Activated CD4-positive, alpha-beta T cell treated with anti-CD3 and anti-CD28 coated beads, Interleukin-2, amount 50 U/mL, for 1 hour (primary cell): ENCODE results near the gene ATP6V1B1.

Experiments used
- DNase-seq: peaks from one replicate; pipeline ENCODE4 v3.0.0-alpha.2; 2020

Gene ATP6V1B1

DNA sequence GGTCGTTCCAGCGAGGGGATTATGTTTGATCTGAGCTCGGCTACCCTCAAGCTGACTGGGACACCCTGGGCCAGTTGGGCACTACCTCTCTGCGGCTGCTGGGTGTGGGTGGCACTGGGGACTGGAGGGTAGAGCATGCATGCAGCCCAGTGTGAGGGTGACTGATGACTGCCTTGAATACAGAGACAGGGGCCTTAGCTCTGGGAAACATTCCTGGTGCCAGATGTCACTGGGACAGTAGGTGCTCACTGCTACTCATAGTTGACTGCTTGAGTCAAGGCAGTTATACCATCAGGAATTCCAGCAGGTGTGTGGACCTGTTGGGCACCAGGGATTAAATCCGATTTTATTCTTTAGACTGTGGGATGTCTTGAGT lies 33.6 kb upstream of the ATP6V1B1 start:
- DNase-seq = no peak

DNA sequence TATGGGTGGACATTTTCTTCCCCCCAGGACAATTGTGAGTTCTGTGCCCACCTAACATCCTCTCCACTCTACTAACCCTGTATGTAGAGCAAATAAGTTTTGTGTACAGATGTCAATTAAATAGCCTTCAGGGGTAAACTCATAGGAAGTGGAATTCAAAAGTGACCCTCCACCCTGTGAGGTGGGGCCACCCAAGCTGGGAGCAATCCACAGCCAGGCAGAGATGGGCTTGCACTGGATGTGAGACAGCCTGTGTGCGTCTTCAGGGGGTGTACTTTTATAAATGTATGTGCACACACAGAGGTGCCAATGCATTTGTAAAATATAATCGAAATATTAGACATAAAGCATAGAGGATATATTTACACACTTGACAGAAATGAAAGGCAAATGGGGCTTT lies 33.1 kb upstream of the ATP6V1B1 start:
- no peak for DNase-seq

DNA sequence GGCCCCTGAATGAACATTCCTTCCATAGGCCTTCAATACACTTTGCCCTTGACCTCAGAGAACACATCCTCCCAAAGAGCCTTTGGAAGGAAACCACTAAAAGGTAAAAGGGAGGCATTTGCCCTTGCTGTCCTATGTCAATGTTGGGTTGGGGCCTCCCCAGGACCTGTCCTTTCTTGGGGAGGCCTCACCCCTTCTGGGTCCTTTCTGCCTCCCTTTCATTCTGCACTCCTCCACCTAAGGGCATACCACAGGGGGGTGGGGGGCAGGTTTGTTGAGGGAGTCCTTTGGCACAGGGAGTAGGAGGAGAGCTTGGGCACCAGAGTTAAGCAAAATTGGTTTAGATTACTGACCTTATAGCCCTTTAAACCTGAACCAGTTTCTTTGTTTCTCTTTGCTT lies 32.5 kb upstream of the ATP6V1B1 start:
- no peak for DNase-seq

DNA sequence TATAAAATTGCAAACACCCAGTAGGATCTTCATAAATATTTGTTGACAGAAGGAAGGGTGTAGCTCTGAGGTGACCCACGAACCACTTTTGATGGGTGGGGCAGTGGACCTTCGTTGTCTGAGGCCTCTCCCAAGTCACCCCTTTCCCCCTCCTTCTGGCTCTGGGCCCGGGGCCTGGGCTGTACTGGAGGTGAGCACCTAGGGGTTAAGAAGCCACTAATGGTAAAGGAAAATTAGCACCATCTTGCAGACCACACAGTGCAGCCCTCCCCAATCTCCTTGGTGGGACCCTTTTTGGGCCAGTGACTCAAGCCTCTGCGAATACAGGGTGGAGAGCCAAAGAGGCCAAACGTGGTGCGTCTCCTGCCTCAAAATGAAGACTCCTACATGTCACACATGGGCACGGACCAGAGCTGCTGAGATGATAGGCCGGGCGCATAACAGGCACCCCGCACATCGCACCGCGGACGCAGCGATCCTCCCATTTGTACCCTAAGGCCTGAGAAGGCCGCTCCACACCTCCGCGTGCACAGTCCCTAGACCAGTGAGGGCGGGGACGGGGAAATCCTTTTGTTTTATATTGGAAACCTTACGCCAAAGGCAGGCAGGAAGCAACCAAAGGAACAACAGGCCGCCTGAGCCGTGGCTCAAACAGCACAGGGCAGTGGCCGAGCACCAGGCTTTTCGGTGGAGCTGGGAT lies 31.9 kb upstream of the ATP6V1B1 start:
- DNase-seq = no peak

DNA sequence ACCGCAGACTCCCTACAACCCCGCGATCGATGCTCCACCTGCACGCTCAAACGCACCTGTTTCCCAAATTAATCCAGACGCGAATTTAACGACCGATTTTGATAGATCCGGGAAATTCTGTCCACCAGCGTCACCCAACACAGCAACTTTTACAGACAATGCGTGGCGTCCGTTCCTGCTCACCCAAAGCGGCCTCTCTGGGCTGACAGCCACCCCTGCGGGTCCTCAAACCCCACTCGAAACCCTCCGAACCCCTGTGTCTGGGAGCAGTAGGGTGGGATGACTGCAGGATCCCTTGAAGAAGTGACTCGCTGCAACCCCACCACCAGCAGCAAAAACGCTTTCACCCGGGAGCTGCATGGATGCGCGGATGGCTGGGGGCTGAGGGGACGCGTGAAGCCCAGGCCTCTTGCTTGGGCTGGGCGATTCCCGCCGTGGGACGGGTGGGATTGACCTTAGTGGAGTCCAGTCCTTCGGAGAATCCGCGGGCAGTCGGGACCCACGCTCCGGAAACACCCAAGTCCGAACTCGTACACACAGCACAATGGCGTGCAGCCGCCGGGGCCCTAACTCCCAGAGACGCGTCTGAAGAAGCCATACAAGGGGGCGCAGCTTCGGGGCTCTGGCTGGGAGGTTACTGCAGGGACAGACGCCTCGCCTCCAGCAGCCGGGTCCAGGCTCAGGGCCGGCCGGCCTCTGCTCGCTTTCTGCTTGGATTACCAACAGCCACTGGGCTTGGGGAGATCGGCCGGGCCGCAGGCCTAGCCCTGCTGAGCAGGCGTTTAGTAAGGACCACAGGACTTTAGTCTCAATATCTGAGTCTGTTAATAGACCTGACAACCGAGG lies 31.1 kb upstream of the ATP6V1B1 start:
- DNase-seq = no peak

DNA sequence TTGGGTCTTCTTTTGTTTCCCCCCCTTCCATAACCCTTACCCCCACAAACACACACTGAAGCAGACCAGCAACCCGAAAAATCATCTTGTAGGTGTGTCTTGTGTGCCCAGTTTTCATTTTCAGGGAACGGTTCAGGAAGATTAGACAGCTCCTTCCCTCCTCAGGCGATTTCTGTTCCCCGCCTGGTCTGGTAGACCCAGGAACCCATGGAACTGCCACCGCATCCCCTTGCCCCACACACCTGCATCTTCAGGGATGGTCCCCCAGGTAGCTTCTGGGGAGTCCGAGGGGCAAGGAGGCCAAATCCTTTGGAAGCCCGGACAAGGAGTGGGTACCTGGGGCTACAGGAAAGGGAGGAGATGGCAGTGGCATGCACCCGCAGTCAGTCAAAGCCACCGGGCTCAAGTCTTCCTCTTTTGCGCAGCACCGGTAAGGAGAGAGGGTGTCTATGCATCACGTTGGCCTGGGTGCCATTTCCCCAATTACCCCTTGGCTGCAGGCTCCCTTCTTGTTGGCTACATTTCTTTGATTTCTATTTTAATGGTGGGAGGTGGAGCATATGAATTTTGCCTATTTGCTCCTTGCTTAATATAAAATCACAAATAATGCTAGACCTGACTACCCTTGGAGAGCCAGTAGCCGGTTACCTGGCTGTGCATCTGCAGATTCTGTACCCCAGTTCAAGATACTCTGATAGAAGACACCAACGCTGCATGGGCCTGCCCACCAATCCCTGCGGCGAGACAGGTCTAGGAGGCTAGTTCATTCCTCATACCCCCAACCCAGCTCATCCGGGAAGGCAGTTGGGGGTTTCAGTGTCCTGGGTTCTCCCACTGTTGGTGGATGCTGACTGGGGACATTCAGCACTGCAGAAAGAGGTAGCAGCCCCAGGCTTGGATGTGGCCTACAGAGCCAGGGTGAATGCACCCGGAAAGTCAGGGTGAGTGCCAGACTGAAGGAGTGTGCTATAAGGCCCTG lies 30.0 kb upstream of the ATP6V1B1 start:
- DNase-seq = no peak

DNA sequence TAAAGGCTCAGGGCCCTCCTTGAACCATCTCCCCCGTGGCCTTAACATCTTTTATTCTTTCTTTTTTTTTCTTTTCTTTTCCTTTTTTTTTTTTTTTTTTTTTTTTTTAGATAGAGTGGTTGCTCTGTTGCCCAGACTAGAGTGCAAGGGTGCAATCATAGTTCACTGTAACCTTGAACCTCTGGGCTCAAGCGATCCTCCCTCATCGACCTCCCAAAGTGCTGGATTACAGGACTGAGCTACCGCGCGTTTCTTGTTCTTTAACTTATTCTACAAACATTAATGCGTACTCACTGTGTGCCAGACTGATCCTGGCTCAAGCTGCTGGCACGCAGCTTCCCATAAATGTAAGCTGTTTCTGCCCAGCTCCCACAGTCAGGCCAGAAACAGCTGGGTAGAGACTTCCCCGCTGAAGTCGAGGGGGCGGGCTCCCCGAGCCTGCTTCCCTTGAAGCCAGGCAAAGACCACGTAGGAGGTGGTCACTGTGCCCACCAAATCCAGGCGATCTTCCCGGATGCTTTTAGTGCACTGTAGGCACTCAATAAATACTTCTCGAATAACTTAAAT lies 29.2 kb upstream of the ATP6V1B1 start:
- DNase-seq = no peak

DNA sequence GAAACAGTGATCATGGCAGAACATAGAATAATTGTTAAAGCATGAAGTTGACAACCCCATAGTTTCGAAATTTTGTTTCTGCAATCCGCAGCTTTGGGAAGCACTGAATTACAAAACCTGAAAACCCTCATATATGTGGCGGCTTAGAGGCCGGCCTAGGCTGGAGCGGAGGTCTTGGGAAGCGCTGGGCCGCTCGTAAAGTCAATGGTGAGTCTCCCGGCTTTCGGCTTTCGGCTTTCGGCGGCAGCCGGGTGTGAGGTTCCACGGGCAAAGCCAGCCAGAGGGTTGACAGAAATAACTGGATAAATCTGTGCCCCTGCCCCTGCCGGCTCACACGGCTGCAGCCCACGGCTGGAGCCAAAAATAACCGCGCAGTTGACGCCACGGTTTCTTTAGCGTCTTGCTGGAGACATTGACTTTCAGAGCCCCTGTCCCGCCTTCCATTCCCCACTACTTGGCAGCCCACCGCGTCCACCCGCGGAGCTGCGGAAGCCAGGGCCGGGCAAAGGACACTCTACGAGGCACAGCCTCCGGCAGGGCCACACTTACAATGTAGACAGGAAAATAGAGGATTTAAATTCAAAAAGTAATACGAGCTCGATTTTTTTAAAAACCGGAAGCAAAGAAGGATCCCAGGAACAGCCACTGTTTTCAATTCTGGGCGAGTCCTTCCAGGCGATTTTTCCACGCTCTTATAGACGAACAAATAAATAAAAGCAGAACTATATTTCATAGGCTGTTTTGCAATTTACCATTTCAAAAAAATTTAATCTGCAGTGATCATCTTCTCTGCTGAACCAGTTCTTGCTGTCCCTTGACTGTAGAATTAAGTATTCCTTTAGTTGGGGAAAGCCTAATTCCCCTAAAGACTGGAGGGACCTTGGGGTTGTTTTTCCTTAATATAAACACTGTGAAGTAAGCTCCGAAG lies 28.3 kb upstream of the ATP6V1B1 start:
- no peak for DNase-seq

DNA sequence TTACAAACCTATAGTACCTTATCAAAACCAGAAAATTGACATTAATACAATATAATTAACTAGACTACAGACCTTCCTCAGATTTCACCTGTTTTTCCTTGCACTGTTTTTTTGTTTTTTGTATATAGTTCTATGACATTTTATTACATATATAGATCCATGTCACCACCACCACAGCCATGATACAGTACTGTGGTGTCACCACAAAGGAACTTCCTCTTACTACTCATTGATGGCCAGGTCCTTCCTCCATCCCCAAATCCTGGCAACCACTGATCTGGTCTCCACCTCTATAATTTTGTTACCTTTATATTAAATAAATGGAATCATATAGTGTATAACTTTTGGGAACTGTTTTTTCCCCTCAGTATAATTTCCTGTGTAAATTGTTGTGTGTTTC lies 19.4 kb upstream of the ATP6V1B1 start:
- no peak for DNase-seq

DNA sequence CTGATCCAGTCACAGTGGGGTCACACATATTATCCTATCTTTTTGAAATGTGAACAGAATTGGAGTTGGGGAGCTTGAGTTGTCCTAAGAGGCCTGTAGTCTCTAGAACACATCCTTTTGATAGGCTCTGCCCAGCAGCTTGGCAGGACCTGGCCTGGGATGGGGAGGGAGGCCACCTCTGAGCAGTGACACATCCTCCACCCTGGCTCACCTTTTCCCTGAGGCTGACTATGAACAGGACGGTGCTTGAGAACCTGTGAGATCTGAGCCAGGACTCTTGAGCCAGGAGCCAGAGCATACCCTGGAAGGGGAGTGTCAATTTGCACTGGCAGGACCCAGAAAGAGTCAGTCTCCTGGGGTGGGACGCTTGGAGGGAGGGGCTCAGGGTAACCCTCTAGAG lies 17.7 kb upstream of the ATP6V1B1 start:
- no peak for DNase-seq

DNA sequence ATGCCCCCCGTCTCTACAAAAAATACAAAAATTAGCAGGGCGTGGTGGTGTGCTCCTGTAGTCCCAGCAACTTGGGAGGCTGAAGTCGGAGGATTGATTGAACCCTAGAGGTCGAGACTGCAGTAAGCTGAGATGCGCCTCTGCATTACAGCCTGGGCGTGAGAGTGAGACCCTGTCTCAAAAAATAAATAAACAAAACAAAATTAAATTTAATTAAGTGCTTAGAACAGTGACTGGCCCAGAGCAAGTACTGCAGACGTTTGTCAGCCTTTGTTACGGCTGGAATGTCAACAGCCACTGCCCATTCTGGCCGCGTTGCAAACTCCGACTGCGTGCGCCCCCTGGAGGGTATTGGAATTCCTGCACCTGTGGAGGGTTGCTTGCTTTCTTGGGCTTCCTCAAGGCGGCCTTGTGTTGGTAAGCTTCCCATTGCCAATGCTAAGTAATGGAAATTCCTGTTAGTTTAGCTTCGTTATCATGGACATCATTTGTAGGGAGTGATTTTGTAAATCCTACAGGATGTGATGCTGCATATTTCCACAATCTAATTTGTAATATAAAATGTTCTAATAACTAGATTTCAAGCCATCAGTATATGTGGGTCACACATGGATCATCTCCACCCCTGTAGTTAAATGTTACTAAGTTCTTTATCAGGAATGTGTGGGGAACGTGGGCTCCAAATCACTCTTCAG lies 15.9 kb upstream of the ATP6V1B1 start:
- peak; percentile 67 for DNase-seq

DNA sequence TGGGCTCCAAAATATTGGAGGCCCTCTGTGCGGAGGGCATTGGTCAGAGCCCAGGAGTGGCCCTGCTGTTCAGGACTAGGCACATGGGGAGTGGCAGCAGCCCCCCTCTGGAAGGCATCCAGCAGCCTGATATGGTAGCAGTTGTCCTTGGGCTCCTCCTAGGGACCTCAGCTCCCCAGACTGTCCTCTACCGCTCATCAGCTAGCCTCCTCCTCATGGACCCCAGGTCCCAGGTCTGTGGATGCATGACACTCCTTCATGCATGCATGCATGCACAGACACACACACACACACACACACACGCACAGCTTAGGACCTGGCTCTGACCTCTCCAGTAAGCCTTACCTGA lies 15.4 kb upstream of the ATP6V1B1 start:
- no peak for DNase-seq

DNA sequence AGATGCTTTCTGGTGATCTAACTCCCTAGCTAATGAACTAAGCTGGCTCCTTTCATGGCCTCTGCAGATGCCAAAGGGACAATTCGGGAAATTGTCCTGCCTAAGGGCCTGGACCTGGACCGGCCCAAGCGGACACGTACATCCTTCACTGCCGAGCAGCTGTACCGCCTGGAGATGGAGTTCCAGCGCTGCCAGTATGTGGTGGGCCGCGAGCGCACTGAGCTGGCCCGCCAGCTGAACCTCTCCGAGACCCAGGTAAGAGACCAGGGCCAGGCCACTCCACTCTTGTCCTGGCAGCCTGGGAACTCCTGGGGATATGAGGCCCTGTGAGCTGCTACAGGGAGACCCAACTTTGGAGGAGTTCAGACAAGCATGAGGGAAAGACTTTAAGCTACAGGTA lies 14.7 kb upstream of the ATP6V1B1 start:
- DNase-seq = no peak

DNA sequence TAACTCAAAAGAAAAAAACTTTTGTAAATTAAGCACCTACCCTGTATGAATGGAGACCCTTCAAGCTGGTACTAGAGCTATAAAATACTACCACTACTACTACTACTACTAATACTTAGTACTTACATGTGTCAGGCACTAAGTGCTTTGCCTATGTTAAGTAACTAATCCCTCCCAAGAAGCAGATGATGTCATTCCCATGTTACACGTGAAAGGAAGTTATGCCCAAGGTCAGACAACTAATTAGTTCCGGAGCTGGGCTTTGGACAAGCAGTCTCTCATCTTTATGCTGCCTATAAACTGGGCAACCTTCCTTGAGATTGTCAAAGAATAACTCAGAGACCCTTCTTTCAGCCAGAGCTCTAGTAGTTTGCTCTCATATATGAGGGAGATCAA lies 13.9 kb upstream of the ATP6V1B1 start:
- DNase-seq = no peak

DNA sequence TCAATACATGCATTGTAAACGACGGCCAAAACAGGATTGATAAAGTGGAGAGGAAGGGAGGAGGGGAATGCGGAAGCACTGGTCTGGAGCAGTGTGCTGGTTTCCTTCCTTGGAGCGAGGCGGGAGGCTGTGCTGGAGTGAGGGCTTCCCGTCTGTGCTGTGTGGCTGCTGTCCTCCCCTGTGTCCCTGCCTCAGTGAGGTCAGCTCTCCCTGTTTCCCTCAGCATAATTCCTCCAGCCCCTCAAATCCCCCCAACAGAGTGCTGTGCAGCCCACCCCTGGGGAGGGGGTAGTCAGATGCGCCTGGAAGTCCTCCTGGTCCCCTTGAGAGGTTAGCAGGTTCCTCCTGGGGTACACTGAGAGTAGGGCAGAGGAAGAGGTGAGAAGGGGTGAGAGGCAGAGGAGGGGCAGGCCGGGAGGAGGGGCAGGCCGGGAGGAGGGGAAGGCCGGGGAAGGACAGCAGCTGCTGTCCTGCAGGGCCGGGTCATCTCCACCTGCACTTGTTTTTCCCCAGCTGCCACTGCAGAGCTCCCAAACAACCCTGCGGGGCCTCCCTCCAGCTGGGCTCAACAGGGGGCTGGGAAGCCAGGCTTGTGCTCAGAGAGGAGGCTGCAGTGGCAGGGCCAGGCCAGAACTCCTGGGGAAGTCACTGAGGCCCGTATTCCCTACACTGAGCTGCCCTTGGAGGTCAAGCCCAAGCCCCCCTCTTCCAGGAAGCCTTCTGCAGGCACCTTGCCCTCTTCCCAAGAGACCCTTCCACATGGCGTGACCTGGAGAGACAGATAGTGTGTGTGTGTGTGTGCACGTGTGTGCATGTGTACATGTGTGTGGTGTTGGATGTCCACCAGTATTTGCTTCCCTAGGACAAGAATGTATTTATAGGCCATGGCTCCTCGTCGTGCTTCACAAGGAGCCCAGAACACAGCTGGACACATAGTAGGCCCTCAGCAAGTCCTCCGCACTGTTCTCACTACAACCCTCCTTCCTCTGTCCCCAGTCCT lies 13.2 kb upstream of the ATP6V1B1 start:
- no peak for DNase-seq

DNA sequence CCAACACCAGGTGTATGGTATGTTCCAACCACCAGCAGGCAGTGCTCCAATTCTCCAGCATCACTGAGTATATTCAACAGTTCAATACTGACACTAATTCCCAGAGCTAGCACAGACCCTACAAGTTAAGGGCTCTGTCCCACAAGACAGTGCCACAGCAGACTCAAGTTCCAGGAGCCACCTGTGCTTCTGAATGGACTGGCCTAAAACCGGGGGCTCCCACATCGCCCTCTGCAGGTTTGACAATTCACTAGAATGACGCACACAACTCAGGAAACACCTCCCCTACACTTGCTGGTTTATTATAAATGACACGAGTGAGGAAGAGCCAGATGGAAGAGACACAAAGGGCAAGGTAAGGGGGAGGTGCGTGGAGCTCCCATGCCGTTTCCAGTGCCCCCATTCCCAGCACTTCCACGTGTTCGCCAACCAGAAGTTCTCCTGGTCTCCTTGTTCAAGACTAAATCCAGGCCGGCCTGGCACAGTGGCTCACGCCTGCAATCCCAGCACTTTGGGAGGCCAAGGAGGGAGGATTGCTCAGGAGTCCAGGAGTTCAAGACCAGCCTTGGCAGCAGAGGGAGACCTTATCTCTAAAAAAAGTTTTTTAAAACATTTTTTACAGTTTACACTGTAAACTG lies 12.2 kb upstream of the ATP6V1B1 start:
- DNase-seq = no peak

DNA sequence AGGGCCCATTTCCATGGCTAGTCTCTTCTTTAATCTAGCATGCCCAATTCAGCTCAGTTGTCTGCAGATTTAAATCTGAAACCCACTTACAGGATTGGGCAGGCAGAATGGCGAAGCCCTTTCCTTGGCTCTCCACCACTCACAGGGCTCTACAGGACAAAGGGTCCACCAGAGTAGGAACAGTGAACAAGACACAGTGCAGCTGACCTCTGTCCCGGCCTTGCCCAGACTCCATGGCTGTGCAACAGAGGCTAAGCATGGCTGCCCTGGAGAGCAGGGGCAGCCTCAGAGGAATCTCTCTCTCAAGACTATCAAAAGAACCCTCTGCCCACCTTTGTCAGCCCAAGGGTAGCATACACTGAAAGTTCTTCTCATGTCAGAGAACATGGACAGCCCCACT lies 9.7 kb upstream of the ATP6V1B1 start:
- DNase-seq = no peak

DNA sequence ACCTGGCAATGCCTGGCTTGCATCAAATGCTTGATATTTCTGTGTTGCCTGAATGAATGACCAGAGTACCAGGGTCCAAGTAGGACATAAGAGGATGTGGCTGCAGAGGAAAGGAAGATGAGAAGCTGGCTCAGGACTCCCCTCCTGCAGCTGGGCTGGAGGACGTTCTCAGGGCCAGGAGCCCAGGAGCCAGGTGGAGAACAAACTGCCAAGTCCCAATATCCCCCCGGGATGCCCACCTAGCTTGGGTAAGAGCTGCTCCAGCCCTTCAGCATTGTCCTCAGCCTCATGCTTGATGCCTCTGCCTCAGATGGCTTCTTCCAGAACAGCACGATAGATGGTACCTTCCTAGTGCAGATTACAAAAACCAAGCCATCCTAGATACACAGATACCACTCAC lies 8.6 kb upstream of the ATP6V1B1 start:
- no peak for DNase-seq

DNA sequence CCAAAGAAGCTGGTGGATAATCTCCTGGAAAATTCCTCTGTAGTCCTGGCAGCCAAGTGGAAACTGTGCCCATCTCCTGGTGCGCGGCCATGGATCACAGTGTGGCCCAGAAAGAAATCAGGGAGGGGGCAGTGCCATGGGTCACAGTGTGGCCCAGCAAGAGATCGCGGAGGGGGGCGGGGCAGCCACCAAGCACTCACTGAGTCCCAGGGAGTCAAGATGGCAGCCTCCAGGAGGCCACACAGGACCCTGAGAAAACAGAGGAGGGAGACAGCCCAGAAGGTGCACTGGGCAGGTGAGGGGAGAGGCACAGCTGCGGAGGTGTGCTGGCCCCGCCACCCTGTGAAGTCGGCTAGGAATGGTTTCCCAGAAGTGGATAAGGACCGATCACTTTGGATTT lies 8.1 kb upstream of the ATP6V1B1 start:
- no peak for DNase-seq

DNA sequence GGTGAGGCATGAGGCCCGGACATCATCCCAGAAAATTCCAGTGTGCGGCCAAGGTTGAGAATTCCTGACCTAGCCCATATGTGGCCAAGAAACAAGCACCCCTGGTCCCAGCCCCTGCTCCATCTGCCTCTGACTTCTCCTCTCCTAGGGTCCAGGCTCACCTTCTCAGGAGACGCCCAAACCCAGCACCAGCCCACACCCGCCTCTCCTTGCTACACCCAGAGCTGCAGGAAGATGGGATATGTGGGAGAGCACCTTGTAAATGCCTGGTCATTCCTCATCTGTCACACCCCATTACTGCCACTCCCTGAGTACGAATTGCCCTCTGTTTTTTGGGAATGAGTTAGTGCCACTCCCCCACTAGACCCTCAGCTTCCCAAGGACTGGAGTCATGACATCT lies 7.3 kb upstream of the ATP6V1B1 start:
- no peak for DNase-seq
